T-helper 1 cell treated with Interleukin-12 subunit alpha and Interleukin-12 subunit beta and Interleukin-4 antibody, amounts not matched to agents 30 μg/mL and 1 μg/mL, for 36 hours (primary cell): ENCODE data around the gene C1RL.
A peak's percentile ranks its signal among the peaks of the same experiment; 100 is the strongest.

Experiments used
- H3K27ac Mint-ChIP-seq: one replicate; pipeline ENCODE4 v1.8.0; 2021; ENCODE audit warnings: mild to moderate bottlenecking, mixed read lengths
- H3K27me3 Mint-ChIP-seq: one replicate; pipeline ENCODE4 v1.8.0; 2021; ENCODE audit warnings: low read depth, mixed read lengths
- H3K36me3 Mint-ChIP-seq: one replicate; pipeline ENCODE4 v1.8.0; 2021; ENCODE audit warnings: low read depth, mixed read lengths
- H3K4me1 Mint-ChIP-seq: one replicate; pipeline ENCODE4 v1.8.0; 2021; ENCODE audit warnings: low read depth, mixed read lengths
- H3K4me3 Mint-ChIP-seq: one replicate; pipeline ENCODE4 v1.8.0; 2021; ENCODE audit warnings: mild to moderate bottlenecking, moderate library complexity, mixed read lengths
- H3K9me3 Mint-ChIP-seq: one replicate; pipeline ENCODE4 v1.8.0; 2021; ENCODE audit warnings: mixed read lengths

Gene C1RL

GRCh38 chr12:7129287-7129871, 20.4 kb upstream of the C1RL start:
- H3K4me3 Mint-ChIP-seq: peak overlapping the region; percentile 99
- no peaks in the 10 kb centered on the region for H3K27me3 Mint-ChIP-seq
- peaks cover 34% of the 10 kb centered on the region for H3K4me1 Mint-ChIP-seq
- H3K9me3 Mint-ChIP-seq: no peaks in the 10 kb centered on the region
- H3K27ac Mint-ChIP-seq: peak overlapping the region; percentile 92
- H3K36me3 Mint-ChIP-seq: peaks cover 24% of the 10 kb centered on the region

- H3K4me1 Mint-ChIP-seq: peaks cover 34% of the 10 kb centered on the region
- peaks cover 22% of the 10 kb centered on the region for H3K36me3 Mint-ChIP-seq
- no peaks in the 10 kb centered on the region for H3K9me3 Mint-ChIP-seq
- no peaks in the 10 kb centered on the region for H3K27me3 Mint-ChIP-seq
- H3K4me3 Mint-ChIP-seq: peak within 1 kb of the TSS; percentile 99
- peak within 1 kb of the TSS; percentile 92 for H3K27ac Mint-ChIP-seq
These were observed 19.8 kb upstream of the C1RL start, which contains the start of gene RBP5 for GRCh38 chr12:7128681-7129286. RBP5 (minus strand) TSS chr12:7128889; CDS start chr12:7128775, 114 bp downstream.

GRCh38 chr12:7127916-7128626, 19.1 kb upstream of the C1RL start:
- H3K9me3 Mint-ChIP-seq: no peaks in the 10 kb centered on the region
- H3K27me3 Mint-ChIP-seq: no peaks in the 10 kb centered on the region
- peak overlapping the region; percentile 57 for H3K4me3 Mint-ChIP-seq
- peak overlapping the region; percentile 20 for H3K27ac Mint-ChIP-seq
- peaks cover 18% of the 10 kb centered on the region for H3K36me3 Mint-ChIP-seq
- H3K4me1 Mint-ChIP-seq: peaks cover 34% of the 10 kb centered on the region

DNA sequence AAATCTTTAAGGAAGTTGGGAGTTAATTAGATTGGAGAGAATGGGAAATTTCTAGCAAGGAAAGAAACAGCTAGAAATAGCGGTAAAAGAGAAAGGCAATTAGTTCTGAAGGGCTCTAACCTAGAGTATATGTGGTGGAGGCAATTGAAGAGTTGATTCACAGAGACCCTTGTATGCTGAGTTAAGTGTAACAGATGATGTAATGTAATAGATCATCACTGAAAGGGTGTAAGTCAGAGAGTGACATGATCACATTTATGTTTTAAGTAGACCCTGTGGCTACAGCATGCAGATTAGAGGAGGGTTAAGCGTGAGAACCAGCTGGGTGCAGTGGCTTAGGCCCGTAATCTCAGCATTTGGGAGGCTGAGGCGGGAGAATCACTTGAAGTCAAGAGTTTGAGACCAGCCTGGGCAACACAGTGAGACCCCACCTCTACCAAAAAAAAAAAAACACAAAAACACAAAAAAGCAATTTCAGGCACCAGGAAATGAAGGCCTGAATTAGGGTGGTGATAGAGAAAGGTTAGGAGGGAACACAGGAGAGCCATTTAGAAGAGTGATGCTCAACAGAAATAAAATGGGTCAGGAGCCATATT, 16.7 kb upstream of the C1RL start:
- Mint-ChIP-seq H3K9me3 (no peaks in the 10 kb centered on the region), H3K36me3 (peaks cover 6% of the 10 kb centered on the region), H3K4me3 (no peak overlapping the region), H3K4me1 (peaks cover 11% of the 10 kb centered on the region), H3K27me3 (no peaks in the 10 kb centered on the region), H3K27ac (no peak overlapping the region)

DNA sequence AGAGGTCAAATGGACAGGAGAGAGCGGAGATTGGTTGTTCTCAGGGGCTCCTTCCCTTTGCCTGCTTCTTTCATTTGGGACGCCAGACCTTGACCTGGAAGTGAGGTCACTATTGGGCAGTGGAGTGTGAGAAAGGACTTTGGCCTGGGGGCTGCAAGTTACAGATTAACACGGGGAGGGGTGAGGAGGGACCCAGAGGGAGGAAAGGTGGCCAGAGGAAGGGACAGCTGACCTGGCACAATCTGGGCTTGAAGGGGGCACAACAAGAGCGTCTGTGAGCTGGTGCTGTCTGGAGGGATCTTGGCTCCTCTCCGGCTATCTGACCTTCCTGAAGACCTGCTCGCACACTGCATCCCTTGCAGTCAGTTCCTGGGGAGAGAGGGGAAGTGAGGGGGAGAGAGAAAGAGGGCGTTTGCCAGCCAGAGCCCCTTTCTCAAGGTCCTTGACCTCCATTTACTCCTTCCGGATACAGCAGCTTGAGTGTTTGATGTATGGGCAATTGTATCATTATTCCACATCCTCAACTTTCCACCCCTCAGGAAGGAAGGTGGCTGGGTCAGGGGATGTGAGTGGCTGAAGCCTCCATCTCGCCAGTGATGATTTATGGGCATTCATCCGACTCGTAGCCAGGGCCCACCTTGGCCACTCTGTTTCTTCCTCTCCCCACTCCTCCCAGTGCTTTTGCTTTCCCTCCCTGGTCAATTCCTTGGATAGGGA, 14.9 kb upstream of the C1RL start:
- Mint-ChIP-seq H3K27me3 (no peaks in the 10 kb centered on the region), H3K4me1 (peaks cover 7% of the 10 kb centered on the region), H3K9me3 (no peaks in the 10 kb centered on the region), H3K36me3 (peaks cover 6% of the 10 kb centered on the region), H3K4me3 (no peak overlapping the region), H3K27ac (no peak overlapping the region)

DNA sequence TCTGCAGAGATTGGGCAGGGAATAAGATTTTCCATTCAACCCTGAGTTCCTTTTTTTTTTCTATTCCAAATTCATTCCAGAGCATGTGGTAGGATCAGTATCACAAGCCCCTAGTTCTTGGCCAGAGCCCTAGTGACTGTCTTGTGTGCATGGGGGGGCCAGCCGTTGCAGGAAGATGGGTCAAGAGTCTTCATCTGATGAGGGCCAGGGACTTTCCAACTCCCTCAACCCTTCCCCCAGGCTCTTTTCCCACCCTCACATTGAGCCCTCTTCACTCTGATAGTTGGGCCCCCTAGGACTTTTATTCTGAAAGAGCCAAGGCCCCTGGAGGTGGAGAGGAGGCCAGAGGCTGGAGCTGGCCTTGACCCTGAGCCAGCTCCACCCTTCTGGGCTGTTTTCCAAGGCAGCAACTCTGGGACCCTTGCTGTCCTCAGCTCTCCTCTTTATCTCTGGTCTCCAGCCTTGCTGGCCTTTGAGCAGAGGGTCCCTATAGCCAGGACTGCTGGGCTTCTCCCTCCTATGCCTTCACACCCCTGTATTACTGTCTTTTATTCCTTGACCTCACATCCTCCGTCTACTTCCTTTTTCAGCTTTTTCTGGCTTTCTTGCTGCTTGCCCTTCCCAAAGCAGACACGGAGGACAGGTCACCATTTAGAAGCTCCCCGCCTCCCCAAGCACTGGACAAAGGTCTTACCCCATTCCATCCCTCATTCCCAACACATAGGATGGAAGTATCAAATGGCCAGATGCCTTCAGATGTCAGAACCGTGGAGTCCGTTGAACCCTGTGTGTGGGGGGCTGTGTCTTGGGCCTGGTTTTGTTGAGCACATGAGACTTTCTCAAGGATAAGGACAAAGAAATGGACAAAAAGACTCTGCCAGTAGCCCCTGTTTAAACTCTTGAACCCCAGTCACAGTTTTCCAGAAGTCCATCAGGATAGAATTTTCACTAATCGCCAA, 14.1 kb upstream of the C1RL start:
- Mint-ChIP-seq H3K36me3 (peaks cover 10% of the 10 kb centered on the region), H3K4me3 (no peak overlapping the region), H3K27ac (no peak overlapping the region), H3K4me1 (peaks cover 2% of the 10 kb centered on the region), H3K9me3 (no peaks in the 10 kb centered on the region), H3K27me3 (no peaks in the 10 kb centered on the region)

DNA sequence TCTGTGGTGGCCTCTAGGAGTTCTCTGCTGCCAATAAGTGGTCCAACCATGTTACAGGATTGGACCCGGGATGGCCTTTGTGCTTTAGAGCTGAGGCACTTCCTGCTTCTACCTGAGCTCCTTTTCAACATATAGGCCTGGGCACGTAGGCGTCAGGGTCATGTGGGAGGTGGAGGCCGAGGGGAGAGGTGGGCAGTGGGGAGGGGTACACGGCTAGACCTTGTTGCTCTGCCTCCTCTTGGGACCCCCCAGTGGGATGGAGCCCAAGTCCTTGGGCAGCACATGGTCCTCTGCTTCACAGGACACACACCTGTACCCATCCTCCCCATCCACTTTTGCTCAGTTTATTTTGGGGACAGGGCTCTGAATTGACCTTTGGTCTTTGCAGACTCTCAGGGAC, 12.3 kb upstream of the C1RL start:
- Mint-ChIP-seq H3K4me3 (no peak overlapping the region), H3K9me3 (no peaks in the 10 kb centered on the region), H3K27me3 (no peaks in the 10 kb centered on the region), H3K27ac (no peak overlapping the region), H3K4me1 (peaks cover 5% of the 10 kb centered on the region), H3K36me3 (peaks cover 11% of the 10 kb centered on the region)

GRCh38 chr12:7120166-7120565, 11.2 kb upstream of the C1RL start:
- no peak overlapping the region for H3K27ac Mint-ChIP-seq
- no peaks in the 10 kb centered on the region for H3K9me3 Mint-ChIP-seq
- H3K4me1 Mint-ChIP-seq: peaks cover 7% of the 10 kb centered on the region
- no peaks in the 10 kb centered on the region for H3K27me3 Mint-ChIP-seq
- peaks cover 17% of the 10 kb centered on the region for H3K36me3 Mint-ChIP-seq
- H3K4me3 Mint-ChIP-seq: no peak overlapping the region

DNA sequence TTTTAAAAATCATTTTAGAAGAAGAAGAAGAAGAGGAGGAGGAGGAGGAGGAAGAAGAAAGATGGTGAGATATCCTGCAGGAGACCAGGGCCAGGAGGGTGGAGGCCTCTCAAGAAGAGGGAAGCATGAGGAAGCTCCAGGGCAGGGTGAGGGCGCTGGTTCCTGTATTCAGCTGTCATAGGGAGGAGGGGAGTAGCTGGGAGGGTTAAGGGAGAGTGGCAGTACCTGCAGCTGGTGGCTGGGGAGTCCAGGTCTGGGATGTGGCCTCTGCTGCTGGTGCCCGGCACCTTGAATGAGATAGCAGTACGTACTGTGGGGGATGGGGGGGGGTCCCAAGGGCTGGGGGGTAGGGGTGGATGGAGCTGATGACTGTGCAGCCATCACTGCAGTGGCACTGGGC, 9.9 kb upstream of the C1RL start:
- no peaks in the 10 kb centered on the region for H3K9me3 Mint-ChIP-seq
- H3K4me1 Mint-ChIP-seq: peaks cover 9% of the 10 kb centered on the region
- no peak overlapping the region for H3K4me3 Mint-ChIP-seq
- H3K27ac Mint-ChIP-seq: no peak overlapping the region
- peaks cover 22% of the 10 kb centered on the region for H3K36me3 Mint-ChIP-seq
- H3K27me3 Mint-ChIP-seq: no peaks in the 10 kb centered on the region

DNA sequence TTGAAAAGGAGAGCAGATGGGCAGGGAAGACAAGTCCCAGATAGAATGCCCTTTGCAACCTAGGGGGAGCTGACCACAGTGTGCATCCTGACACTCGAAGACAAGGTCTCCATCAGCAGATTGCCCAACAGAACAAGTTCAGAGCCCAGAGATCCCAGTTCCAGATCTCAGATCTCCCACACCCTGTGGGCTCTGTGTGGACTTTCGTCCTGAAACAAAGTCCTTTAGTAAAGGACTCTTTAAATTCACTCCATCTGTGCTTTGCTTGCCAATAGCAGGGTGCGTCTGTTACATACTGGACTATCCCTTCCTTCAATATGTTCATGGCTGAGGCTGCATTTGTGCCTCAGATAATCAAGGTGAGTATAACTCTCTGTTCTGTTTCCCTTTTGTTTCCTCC, 8.7 kb upstream of the C1RL start:
- no peak overlapping the region for H3K27ac Mint-ChIP-seq
- no peaks in the 10 kb centered on the region for H3K9me3 Mint-ChIP-seq
- H3K4me3 Mint-ChIP-seq: no peak overlapping the region
- H3K27me3 Mint-ChIP-seq: no peaks in the 10 kb centered on the region
- peaks cover 25% of the 10 kb centered on the region for H3K36me3 Mint-ChIP-seq
- H3K4me1 Mint-ChIP-seq: peaks cover 15% of the 10 kb centered on the region

DNA sequence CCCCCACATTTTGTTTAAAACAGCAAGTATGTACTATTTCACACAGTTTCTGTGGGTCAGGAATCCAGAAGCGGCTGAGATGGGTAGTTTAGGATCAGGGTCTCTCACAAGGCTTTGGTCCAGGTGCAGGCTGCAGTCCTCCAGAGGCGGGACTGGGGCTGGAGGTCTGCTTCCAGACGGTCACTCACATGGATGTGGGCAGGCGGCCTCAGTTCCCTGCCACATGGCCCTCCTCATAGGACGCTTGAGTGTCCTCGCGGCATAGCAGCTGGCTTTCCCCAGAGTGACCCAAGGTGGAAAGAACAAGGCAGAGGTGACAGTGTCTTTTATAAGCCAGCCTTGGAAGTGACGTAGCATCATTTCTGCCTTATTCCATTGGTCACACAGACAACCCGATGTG, 7.9 kb upstream of the C1RL start:
- H3K27ac Mint-ChIP-seq: no peak overlapping the region
- no peaks in the 10 kb centered on the region for H3K27me3 Mint-ChIP-seq
- peaks cover 17% of the 10 kb centered on the region for H3K4me1 Mint-ChIP-seq
- no peaks in the 10 kb centered on the region for H3K9me3 Mint-ChIP-seq
- H3K4me3 Mint-ChIP-seq: no peak overlapping the region
- peaks cover 25% of the 10 kb centered on the region for H3K36me3 Mint-ChIP-seq

DNA sequence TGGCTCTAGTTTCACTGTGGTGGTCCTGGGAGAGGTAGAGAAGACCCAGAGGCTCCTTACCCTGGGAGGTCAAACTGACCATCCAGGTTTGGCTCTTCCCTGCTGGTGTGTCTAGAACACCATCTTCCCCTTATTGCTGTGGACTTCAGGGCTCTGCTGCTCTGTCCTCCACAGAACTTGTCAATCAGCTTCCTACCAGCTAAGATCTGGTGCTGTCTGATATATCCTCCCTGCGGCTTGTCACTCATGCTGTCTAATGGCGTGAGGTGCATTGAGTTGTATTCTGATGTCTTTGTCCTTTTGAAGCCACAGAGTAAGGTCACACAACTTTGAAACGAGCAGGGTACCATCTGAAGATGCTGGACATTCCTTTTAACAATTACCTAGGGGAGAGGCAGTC, 7.2 kb upstream of the C1RL start:
- no peaks in the 10 kb centered on the region for H3K27me3 Mint-ChIP-seq
- H3K4me1 Mint-ChIP-seq: peaks cover 18% of the 10 kb centered on the region
- H3K36me3 Mint-ChIP-seq: peaks cover 24% of the 10 kb centered on the region
- H3K4me3 Mint-ChIP-seq: no peak overlapping the region
- no peaks in the 10 kb centered on the region for H3K9me3 Mint-ChIP-seq
- no peak overlapping the region for H3K27ac Mint-ChIP-seq

DNA sequence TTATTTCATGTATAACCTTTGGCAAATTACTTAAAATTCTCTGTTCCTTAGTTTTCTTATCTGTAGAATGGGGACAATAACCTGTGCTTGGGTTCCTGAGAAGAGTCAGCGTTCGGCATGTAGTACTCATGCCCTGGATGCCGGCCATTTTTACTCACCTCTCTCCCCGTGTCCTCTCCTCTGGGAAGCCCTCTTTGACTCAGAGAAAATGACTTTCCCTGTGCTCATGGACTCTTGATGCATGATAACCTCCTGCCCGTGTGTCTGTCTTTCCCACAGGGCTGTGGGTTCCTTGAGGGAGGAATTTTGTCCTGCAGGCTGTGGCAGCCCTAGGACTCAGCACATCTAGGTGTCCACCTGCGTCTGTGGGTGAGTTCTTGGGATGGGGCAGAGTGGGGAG, 5.8 kb upstream of the C1RL start:
- Mint-ChIP-seq H3K36me3 (peaks cover 24% of the 10 kb centered on the region), H3K9me3 (no peaks in the 10 kb centered on the region), H3K4me3 (no peak overlapping the region), H3K27me3 (no peaks in the 10 kb centered on the region), H3K4me1 (peaks cover 30% of the 10 kb centered on the region), H3K27ac (no peak overlapping the region)
